Panc1 (cell line): ENCODE results near the gene RTN4IP1. TPM values are rescaled to one million over a fixed set of nuclear protein-coding genes. Genes with fewer than 3 reads are reported as not detected.

Source experiments
- ATAC-seq: fragments of 200-7000 bp; cut with Tn5 transposase; 2 replicates; pipeline ENCODE4 v1.9.1; 2020; ENCODE audit warnings: mild to moderate bottlenecking, moderate library complexity
- BruUV-seq: library from RNA; stranded (reverse); fragments of 400-500 nt; replicated peaks from 2 replicates; lab custom pipeline; 2021; lab: Mats Ljungman, UMichigan
- CTCF ChIA-PET: fragments of 300-600 bp; sonication (Branson Sonifier 250); formaldehyde crosslinking; loops from one replicate; lab custom pipeline; 2022; ENCODE audit warnings: antibody characterized with exemption; lab: Charles Lee
- POLR2A ChIA-PET: fragments of 300-600 bp; sonication (Branson Sonifier 250); formaldehyde crosslinking; loops from one replicate; lab custom pipeline; 2022; ENCODE audit warnings: antibody characterized with exemption; lab: Charles Lee
- DNase-seq: peaks from one replicate; pipeline ENCODE4 v3.0.0-alpha.2; 2010; ENCODE audit warnings: low read depth, low spot score
- H3K27ac ChIP-seq: 2 replicates; pipeline ENCODE4 v1.5.1; 2011; ENCODE audit warnings: mild to moderate bottlenecking, low read length, inconsistent platforms
- H3K27me3 ChIP-seq: fragments of 200-500 bp; sonication (Bioruptor generic); 2 replicates; pipeline ENCODE4 v1.6.0; 2014; ENCODE audit warnings: low read length, inconsistent platforms; ENCODE audit not compliant: control insufficient read depth, insufficient read depth
- H3K36me3 ChIP-seq: fragments of 200-500 bp; sonication (Bioruptor generic); 2 replicates; pipeline ENCODE4 v1.5.1; 2014; ENCODE audit warnings: inconsistent platforms, mild to moderate bottlenecking, low read length, moderate library complexity; ENCODE audit not compliant: control insufficient read depth, insufficient read depth
- H3K4me1 ChIP-seq: 2 replicates; pipeline ENCODE4 v1.5.1; 2011; ENCODE audit warnings: inconsistent platforms, mild to moderate bottlenecking, low read length, moderate library complexity; ENCODE audit not compliant: control insufficient read depth, insufficient read depth
- H3K4me3 ChIP-seq, 2 experiments: 2 replicates each; pipeline ENCODE4 v1.5.1; 2011 to 2012; ENCODE audit warnings: low read depth in 2 of 2, low read length in 2 of 2, mild to moderate bottlenecking in 2 of 2, inconsistent platforms in 1 of 2, moderate library complexity in 1 of 2
- H3K9me3 ChIP-seq: fragments of 200-500 bp; sonication (Bioruptor generic); 2 replicates; pipeline ENCODE4 v1.5.1; 2014; ENCODE audit warnings: low read depth, mild to moderate bottlenecking, inconsistent platforms, low read length, moderate library complexity; ENCODE audit not compliant: control insufficient read depth, insufficient read depth
- POLR2AphosphoS5 ChIP-seq: IDR thresholded peaks from 2 replicates; pipeline ENCODE4 v1.6.1; 2012; ENCODE audit warnings: mild to moderate bottlenecking, low read depth, low read length, moderate library complexity
- SIN3A ChIP-seq: IDR thresholded peaks from 2 replicates; pipeline ENCODE4 v1.6.1; 2012; ENCODE audit warnings: low read depth, mild to moderate bottlenecking, low read length, moderate library complexity, borderline replicate concordance; ENCODE audit not compliant: insufficient read depth
- TCF7L2 ChIP-seq: IDR thresholded peaks from 2 replicates; pipeline ENCODE4 v1.6.1; 2011; ENCODE audit warnings: mild to moderate bottlenecking, low read depth, low read length, inconsistent platforms
- in situ Hi-C: cut with HindIII; loops from 2 replicates; pipeline ENCODE4 v1.10.0; 2016; ENCODE audit warnings: low sequenced_read_pairs, low pct_unique_long_range_greater_than_20kb
- intact Hi-C: fragments of 100-400 bp; cut with micrococcal nuclease; formaldehyde crosslinking; loops from one replicate; pipeline ENCODE4 v1.10.0; 2022; ENCODE audit not compliant: unreplicated experiment
- total RNA-seq: library from RNA; stranded (reverse); gene quantifications from one replicate; pipeline ENCODE4 v1.2.1, GENCODE V29; 2021; ENCODE audit not compliant: unreplicated experiment
- TF ChIP-seq, protein P1 (sequence below): fragments of 450-650 bp; IDR thresholded peaks from 2 replicates; pipeline ENCODE4 v1.5.1; 2017; ENCODE audit warnings: mild to moderate bottlenecking
- TF ChIP-seq, protein P2 (sequence below), 2 experiments: IDR thresholded peaks; 2 replicates each; pipeline ENCODE4 v1.6.1; 2011 to 2012; ENCODE audit warnings: low read depth in 2 of 2, control low read depth in 1 of 2, low read length in 1 of 2, mild to moderate bottlenecking in 1 of 2, moderate library complexity in 1 of 2; ENCODE audit not compliant: insufficient read depth in 1 of 2

RTN4IP1 gene
- total RNA-seq, 1 experiment from 2014 or later, result 9.4 TPM

DNA sequence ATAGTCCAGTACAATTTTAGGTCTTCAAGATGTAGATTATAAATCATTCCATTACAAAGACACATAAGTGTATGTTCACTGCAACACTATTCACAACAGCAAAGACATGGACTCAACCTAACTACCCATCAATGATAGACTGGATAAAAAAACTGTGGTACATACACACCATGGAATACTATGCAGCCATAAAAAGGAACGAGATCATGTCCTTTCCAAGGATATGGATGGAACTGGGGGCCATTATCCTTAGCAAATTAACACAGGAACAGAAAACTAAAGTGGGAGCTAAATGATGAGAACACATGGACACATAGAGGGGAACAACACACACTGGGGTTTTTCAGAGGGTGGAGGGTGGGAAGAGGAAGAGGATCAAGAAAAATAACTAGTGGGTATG is 6.3 kb downstream of the RTN4IP1 start:
- ATAC-seq, result no peak
- CTCF ChIA-PET, result no interaction called here
- BruUV-seq, result no TSS peak

DNA sequence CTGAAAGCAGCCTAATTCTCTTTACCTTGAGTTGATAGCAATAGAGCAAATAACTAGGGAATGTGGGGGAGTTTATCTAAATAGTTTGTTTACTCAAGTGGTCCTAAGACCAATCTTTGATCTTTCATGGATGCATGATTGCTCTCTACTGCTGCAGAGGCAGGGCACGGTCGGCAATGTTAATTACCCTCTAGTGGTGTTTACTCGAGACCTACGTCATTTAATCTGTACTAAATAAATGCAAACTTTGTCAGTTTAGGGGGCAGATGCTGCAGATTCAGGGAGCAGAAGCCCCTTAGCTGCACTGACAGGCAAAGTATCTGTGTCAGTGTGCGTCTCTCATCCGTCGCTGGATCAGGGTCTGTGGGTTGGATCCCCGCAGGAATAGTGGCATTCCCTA is 6.9 kb downstream of the RTN4IP1 start:
- no peak overlapping the region for H3K27ac ChIP-seq
- intact Hi-C loops, result no loop called here
- in situ Hi-C loops, result no loop called here
- BruUV-seq, result no TSS peak
- H3K4me1 ChIP-seq, result peaks cover 6% of the 10 kb centered on the region; the same call in 1 of the 2 replicates
- H3K4me3 ChIP-seq, result no peak overlapping the region
- H3K27me3 ChIP-seq, result no peaks in the 10 kb centered on the region
- ChIA-PET CTCF (no interaction called here), POLR2A (no interaction called here)
- no peak for TF ChIP-seq SIN3A
- TF ChIP-seq TCF7L2, result no peak
- TF ChIP-seq, protein P1, sequence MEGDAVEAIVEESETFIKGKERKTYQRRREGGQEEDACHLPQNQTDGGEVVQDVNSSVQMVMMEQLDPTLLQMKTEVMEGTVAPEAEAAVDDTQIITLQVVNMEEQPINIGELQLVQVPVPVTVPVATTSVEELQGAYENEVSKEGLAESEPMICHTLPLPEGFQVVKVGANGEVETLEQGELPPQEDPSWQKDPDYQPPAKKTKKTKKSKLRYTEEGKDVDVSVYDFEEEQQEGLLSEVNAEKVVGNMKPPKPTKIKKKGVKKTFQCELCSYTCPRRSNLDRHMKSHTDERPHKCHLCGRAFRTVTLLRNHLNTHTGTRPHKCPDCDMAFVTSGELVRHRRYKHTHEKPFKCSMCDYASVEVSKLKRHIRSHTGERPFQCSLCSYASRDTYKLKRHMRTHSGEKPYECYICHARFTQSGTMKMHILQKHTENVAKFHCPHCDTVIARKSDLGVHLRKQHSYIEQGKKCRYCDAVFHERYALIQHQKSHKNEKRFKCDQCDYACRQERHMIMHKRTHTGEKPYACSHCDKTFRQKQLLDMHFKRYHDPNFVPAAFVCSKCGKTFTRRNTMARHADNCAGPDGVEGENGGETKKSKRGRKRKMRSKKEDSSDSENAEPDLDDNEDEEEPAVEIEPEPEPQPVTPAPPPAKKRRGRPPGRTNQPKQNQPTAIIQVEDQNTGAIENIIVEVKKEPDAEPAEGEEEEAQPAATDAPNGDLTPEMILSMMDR, result no peak
- TF ChIP-seq, protein P2, sequence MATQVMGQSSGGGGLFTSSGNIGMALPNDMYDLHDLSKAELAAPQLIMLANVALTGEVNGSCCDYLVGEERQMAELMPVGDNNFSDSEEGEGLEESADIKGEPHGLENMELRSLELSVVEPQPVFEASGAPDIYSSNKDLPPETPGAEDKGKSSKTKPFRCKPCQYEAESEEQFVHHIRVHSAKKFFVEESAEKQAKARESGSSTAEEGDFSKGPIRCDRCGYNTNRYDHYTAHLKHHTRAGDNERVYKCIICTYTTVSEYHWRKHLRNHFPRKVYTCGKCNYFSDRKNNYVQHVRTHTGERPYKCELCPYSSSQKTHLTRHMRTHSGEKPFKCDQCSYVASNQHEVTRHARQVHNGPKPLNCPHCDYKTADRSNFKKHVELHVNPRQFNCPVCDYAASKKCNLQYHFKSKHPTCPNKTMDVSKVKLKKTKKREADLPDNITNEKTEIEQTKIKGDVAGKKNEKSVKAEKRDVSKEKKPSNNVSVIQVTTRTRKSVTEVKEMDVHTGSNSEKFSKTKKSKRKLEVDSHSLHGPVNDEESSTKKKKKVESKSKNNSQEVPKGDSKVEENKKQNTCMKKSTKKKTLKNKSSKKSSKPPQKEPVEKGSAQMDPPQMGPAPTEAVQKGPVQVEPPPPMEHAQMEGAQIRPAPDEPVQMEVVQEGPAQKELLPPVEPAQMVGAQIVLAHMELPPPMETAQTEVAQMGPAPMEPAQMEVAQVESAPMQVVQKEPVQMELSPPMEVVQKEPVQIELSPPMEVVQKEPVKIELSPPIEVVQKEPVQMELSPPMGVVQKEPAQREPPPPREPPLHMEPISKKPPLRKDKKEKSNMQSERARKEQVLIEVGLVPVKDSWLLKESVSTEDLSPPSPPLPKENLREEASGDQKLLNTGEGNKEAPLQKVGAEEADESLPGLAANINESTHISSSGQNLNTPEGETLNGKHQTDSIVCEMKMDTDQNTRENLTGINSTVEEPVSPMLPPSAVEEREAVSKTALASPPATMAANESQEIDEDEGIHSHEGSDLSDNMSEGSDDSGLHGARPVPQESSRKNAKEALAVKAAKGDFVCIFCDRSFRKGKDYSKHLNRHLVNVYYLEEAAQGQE (IDR thresholded peaks at IDR 0.05; ENCODE audit: insufficient read depth in 1 of 2, low read depth in 2 of 2, low read length in 1 of 2), result no peak
- no peak for TF ChIP-seq POLR2AphosphoS5
- ATAC-seq, result no peak
- no peaks in the 10 kb centered on the region for H3K9me3 ChIP-seq
- DNase-seq, result no peak
- no peaks in the 10 kb centered on the region for H3K36me3 ChIP-seq

More for the DNA sequence above, 6.3 kb downstream of the RTN4IP1 start:
- Histone ChIP-seq H3K36me3 (no peaks in the 10 kb centered on the region), H3K4me3 (no peak overlapping the region), H3K27ac (no peak overlapping the region), H3K27me3 (no peaks in the 10 kb centered on the region), H3K9me3 (no peaks in the 10 kb centered on the region), H3K4me1 (peaks cover 8% of the 10 kb centered on the region; the same call in 1 of the 2 replicates)
- in situ Hi-C loops, result no loop called here
- intact Hi-C loops, result no loop called here
- TF ChIP-seq, protein P1, result no peak
- TF ChIP-seq SIN3A, result no peak
- TF ChIP-seq, protein P2 (IDR thresholded peaks at IDR 0.05; ENCODE audit: insufficient read depth in 1 of 2, low read depth in 2 of 2, low read length in 1 of 2), result no peak
- TF ChIP-seq POLR2AphosphoS5, result no peak
- TF ChIP-seq TCF7L2, result no peak
- POLR2A ChIA-PET, result no interaction called here
- DNase-seq, result no peak
